HepG2 (cell line): Measurements from ENCODE around the gene PCYT2. TPM values are rescaled to one million over a fixed set of nuclear protein-coding genes. Genes with fewer than 3 reads are reported as not detected.

Source experiments
- AGO2 ChIP-seq: fragments of 200-400 bp; formaldehyde crosslinking; optimal IDR thresholded peaks from 2 replicates; pipeline ENCODE3; 2017; ENCODE audit warnings: mild to moderate bottlenecking, low read depth, low read length, moderate library complexity
- CAMTA2 ChIP-seq: sonication (generic); formaldehyde crosslinking; IDR thresholded peaks from 2 replicates; pipeline ENCODE4 v1.4.0; 2020; ENCODE audit warnings: mild to moderate bottlenecking, missing genetic modification reagents, borderline replicate concordance
- GLI4 ChIP-seq: sonication (generic); formaldehyde crosslinking; IDR thresholded peaks from 2 replicates; pipeline ENCODE4 v1.5.1; 2020; ENCODE audit warnings: missing genetic modification reagents, mild to moderate bottlenecking, moderate library complexity, borderline replicate concordance
- HIVEP1 ChIP-seq: sonication (generic); formaldehyde crosslinking; IDR thresholded peaks from 2 replicates; pipeline ENCODE4 v1.4.0; 2020; ENCODE audit warnings: mild to moderate bottlenecking, missing genetic modification reagents
- JUNB ChIP-seq: sonication (generic); formaldehyde crosslinking; IDR thresholded peaks from 2 replicates; pipeline ENCODE4 v1.8.0; 2022; ENCODE audit warnings: missing genetic modification reagents, mild to moderate bottlenecking, borderline replicate concordance
- KMT2A ChIP-seq: sonication (generic); formaldehyde crosslinking; IDR thresholded peaks from 2 replicates; pipeline ENCODE4 v1.4.0; 2020; ENCODE audit warnings: missing genetic modification reagents
- PHF20 ChIP-seq: sonication (generic); formaldehyde crosslinking; IDR thresholded peaks from 2 replicates; pipeline ENCODE4 v1.5.0; 2020; ENCODE audit warnings: mild to moderate bottlenecking, missing genetic modification reagents
- RBFOX2 ChIP-seq: fragments of 200-400 bp; formaldehyde crosslinking; IDR thresholded peaks from 2 replicates; pipeline ENCODE4 v1.6.1; 2017; ENCODE audit warnings: low read depth, mild to moderate bottlenecking, low read length
- ZBTB20 ChIP-seq: sonication (generic); formaldehyde crosslinking; IDR thresholded peaks from 2 replicates; pipeline ENCODE4 v1.8.1; 2023; ENCODE audit warnings: missing genetic modification reagents, low read depth, mild to moderate bottlenecking, borderline replicate concordance
- ZBTB49 ChIP-seq: sonication (generic); formaldehyde crosslinking; IDR thresholded peaks from 2 replicates; pipeline ENCODE4 v1.4.0; 2020; ENCODE audit warnings: missing genetic modification reagents, borderline replicate concordance
- ZNF18 ChIP-seq: sonication (generic); formaldehyde crosslinking; IDR thresholded peaks from 2 replicates; pipeline ENCODE4 v1.8.0; 2022; ENCODE audit warnings: mild to moderate bottlenecking, missing genetic modification reagents; ENCODE audit not compliant: insufficient replicate concordance
- ZNF335 ChIP-seq: sonication (generic); formaldehyde crosslinking; IDR thresholded peaks from 2 replicates; pipeline ENCODE4 v1.4.0; 2020; ENCODE audit warnings: missing genetic modification reagents
- ZNF605 ChIP-seq: sonication (generic); formaldehyde crosslinking; IDR thresholded peaks from 2 replicates; pipeline ENCODE4 v1.8.0; 2022; ENCODE audit warnings: mild to moderate bottlenecking, missing genetic modification reagents
- ZNF776 ChIP-seq: sonication (generic); formaldehyde crosslinking; IDR thresholded peaks from 2 replicates; pipeline ENCODE4 v1.4.0; 2020; ENCODE audit warnings: mild to moderate bottlenecking, missing genetic modification reagents
- polyA plus RNA-seq, 8 experiments: library from polyadenylated mRNA; depleted of rRNA in 3 of 8; stranded (reverse) in 7 of 8; unstranded in 1 of 8; fragments of >200 nt; fragmentation: Illumina TruSeq in 4 of 8; extraction: Trizol in 4 of 8; gene quantifications; 2 replicates each; pipeline versions ENCODE4 v1.2.1 to v1.2.3, GENCODE V29; 2011 to 2016; ENCODE audit warnings: low read depth in 4 of 8, missing spikeins in 1 of 8, mixed read lengths in 1 of 8; ENCODE audit not compliant: insufficient read depth in 1 of 8
- total RNA-seq, 5 experiments: library from RNA; depleted of rRNA; stranded (reverse); fragments of >200 nt; fragmentation: Illumina TruSeq; extraction: Trizol; gene quantifications; 2 replicates each; pipeline ENCODE4 v1.2.3, GENCODE V29; 2016; ENCODE audit warnings: low read depth in 1 of 5
- TF ChIP-seq, protein P1 (sequence below): sonication (generic); formaldehyde crosslinking; IDR thresholded peaks from 2 replicates; pipeline ENCODE4 v1.9.0; 2022; ENCODE audit warnings: missing genetic modification reagents, mild to moderate bottlenecking, borderline replicate concordance
- TF ChIP-seq, protein P2 (sequence below): sonication (generic); formaldehyde crosslinking; IDR thresholded peaks from 2 replicates; pipeline ENCODE4 v1.4.0; 2020; ENCODE audit warnings: mild to moderate bottlenecking, missing genetic modification reagents, borderline replicate concordance

Gene PCYT2
- total and polyA plus RNA-seq, 2 of the 13 experiments (the other 11 are each of a cell fraction or from before 2014, with no cell fraction given) = 147 to 297 TPM

GRCh38 chr17:81858967-81859905 lies 52.0 kb downstream of the PCYT2 start (continued):
- no peak for TF ChIP-seq ZBTB49 (CRISPR knock-in tag)
- TF ChIP-seq GLI4 (CRISPR knock-in tag) = no peak
- 0 out of 2 replicates have a peak, but pooled peaks have one; percentile 5 for TF ChIP-seq ZNF335 (CRISPR knock-in tag)
- TF ChIP-seq ZNF605 (CRISPR knock-in tag) = 0 out of 2 replicates have a peak, but pooled peaks have one; percentile 37
- TF ChIP-seq ZNF18 (CRISPR knock-in tag) = peak; percentile 46
- peak; percentile 42 for TF ChIP-seq AGO2
- TF ChIP-seq CAMTA2 (CRISPR knock-in tag) = 0 out of 2 replicates have a peak, but pooled peaks have one; percentile 36
- no peak for TF ChIP-seq JUNB (CRISPR knock-in tag)
- TF ChIP-seq, protein P1, sequence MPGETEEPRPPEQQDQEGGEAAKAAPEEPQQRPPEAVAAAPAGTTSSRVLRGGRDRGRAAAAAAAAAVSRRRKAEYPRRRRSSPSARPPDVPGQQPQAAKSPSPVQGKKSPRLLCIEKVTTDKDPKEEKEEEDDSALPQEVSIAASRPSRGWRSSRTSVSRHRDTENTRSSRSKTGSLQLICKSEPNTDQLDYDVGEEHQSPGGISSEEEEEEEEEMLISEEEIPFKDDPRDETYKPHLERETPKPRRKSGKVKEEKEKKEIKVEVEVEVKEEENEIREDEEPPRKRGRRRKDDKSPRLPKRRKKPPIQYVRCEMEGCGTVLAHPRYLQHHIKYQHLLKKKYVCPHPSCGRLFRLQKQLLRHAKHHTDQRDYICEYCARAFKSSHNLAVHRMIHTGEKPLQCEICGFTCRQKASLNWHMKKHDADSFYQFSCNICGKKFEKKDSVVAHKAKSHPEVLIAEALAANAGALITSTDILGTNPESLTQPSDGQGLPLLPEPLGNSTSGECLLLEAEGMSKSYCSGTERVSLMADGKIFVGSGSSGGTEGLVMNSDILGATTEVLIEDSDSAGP = 0 out of 2 replicates have a peak, but pooled peaks have one; percentile 7
- TF ChIP-seq ZNF776 (CRISPR knock-in tag) = peak; percentile 65; the same call in 1 of the 2 replicates
- no peak for TF ChIP-seq ZBTB20 (CRISPR knock-in tag)
- TF ChIP-seq, protein P2, sequence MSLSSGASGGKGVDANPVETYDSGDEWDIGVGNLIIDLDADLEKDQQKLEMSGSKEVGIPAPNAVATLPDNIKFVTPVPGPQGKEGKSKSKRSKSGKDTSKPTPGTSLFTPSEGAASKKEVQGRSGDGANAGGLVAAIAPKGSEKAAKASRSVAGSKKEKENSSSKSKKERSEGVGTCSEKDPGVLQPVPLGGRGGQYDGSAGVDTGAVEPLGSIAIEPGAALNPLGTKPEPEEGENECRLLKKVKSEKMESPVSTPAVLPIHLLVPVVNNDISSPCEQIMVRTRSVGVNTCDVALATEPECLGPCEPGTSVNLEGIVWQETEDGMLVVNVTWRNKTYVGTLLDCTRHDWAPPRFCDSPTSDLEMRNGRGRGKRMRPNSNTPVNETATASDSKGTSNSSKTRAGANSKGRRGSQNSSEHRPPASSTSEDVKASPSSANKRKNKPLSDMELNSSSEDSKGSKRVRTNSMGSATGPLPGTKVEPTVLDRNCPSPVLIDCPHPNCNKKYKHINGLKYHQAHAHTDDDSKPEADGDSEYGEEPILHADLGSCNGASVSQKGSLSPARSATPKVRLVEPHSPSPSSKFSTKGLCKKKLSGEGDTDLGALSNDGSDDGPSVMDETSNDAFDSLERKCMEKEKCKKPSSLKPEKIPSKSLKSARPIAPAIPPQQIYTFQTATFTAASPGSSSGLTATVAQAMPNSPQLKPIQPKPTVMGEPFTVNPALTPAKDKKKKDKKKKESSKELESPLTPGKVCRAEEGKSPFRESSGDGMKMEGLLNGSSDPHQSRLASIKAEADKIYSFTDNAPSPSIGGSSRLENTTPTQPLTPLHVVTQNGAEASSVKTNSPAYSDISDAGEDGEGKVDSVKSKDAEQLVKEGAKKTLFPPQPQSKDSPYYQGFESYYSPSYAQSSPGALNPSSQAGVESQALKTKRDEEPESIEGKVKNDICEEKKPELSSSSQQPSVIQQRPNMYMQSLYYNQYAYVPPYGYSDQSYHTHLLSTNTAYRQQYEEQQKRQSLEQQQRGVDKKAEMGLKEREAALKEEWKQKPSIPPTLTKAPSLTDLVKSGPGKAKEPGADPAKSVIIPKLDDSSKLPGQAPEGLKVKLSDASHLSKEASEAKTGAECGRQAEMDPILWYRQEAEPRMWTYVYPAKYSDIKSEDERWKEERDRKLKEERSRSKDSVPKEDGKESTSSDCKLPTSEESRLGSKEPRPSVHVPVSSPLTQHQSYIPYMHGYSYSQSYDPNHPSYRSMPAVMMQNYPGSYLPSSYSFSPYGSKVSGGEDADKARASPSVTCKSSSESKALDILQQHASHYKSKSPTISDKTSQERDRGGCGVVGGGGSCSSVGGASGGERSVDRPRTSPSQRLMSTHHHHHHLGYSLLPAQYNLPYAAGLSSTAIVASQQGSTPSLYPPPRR (CRISPR knock-in tag) = 0 out of 2 replicates have a peak, but pooled peaks have one; percentile 10
- TF ChIP-seq RBFOX2 = 0 out of 2 replicates have a peak, but pooled peaks have one; percentile 22
- TF ChIP-seq PHF20 (CRISPR knock-in tag) = peak; percentile 13; the same call in 1 of the 2 replicates
- TF ChIP-seq KMT2A (CRISPR knock-in tag) = 0 out of 2 replicates have a peak, but pooled peaks have one; percentile 52
- TF ChIP-seq HIVEP1 (CRISPR knock-in tag) = peak; percentile 78; the same call in 1 of the 2 replicates
